HT-29 (cell line): Measurements from ENCODE around the gene TMEM175. TPM values are rescaled to one million over a fixed set of nuclear protein-coding genes. Genes with fewer than 3 reads are reported as not detected.
"Not testable (repeated sequence)": the region's sequence is repeated elsewhere in the genome, so short reads cannot be mapped to it uniquely, and the experiment has no call there.

Source experiments
- DNase-seq: peaks from one replicate; pipeline ENCODE4 v3.0.0-alpha.2; 2015; ENCODE audit warnings: low spot score
- total RNA-seq: library from RNA; depleted of rRNA; stranded (reverse); fragments of >200 nt; shearing (Covaris generic); gene quantifications from 2 replicates; pipeline ENCODE4 v1.2.3, GENCODE V29; 2014

Gene TMEM175
- total RNA-seq, 1 experiment from 2014 or later = 13.7 TPM

GRCh38 chr4:915595-915994, 16.7 kb upstream of the TMEM175 start:
- no peak for DNase-seq

DNA sequence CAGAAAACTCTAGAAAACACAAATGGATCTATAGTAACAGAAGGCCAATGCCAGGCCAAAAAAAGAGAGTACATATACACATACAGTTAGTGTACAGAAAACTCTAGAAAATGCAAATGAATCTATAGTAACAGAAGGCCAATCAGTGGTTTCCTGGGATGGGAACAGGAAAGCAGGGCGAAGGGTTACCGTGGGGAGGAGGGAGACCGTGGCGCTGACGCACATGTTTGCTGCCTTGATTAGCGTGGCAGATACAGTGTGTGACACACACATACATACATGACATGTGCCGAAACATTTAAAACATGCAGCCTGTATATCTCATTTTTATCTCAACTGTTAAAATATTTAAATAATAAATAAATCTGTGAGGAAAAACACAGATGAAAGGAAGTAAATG, 14.8 kb upstream of the TMEM175 start:
- DNase-seq = no peak

GRCh38 chr4:917992-918391, 14.3 kb upstream of the TMEM175 start:
- DNase-seq = no peak

DNA sequence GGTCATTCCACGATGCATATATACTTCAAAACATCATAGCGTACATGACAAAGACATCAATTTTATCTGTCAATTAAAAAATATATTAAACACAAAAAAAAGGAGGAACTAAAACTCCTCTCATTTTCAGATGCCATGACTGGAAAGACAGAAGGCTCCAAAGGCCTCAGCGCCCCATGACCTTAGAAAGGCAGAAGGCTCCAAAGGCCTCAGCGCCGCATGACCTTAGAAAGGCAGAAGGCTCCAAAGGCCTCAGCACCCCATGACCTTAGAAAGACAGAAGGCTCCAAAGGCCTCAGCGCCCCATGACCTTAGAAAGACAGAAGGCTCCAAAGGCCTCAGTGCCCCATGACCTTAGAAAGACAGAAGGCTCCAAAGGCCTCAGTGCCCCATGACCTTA, 13.7 kb upstream of the TMEM175 start:
- not testable (repeated sequence) for DNase-seq

DNA sequence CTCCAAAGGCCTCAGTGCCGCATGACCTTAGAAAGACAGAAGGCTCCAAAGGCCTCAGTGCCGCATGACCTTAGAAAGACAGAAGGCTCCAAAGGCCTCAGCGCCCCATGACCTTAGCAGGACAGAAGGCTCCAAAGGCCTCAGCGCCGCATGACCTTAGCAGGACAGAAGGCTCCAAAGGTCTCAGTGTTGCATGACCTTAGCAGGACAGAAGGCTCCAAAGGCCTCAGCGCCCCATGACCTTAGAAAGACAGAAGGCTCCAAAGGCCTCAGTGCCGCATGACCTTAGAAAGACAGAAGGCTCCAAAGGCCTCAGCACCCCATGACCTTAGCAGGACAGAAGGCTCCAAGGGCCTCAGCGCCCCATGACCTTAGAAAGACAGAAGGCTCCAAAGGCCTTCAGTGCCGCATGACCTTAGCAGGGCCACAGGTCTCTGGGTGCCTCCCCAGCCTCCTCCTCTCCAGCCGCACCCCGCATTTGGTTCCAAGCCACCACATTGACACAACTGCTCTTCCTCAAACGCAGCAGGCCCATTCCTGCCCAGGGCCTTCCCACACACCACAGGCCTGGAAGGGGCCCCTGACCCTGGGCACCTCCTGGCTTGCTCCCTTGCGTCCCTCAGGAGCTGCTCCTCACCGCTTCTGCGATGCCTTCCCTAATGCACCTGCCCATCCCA, 13.1 kb upstream of the TMEM175 start:
- not testable (repeated sequence) for DNase-seq

GRCh38 chr4:921830-922331, 10.4 kb upstream of the TMEM175 start:
- no peak for DNase-seq

DNA sequence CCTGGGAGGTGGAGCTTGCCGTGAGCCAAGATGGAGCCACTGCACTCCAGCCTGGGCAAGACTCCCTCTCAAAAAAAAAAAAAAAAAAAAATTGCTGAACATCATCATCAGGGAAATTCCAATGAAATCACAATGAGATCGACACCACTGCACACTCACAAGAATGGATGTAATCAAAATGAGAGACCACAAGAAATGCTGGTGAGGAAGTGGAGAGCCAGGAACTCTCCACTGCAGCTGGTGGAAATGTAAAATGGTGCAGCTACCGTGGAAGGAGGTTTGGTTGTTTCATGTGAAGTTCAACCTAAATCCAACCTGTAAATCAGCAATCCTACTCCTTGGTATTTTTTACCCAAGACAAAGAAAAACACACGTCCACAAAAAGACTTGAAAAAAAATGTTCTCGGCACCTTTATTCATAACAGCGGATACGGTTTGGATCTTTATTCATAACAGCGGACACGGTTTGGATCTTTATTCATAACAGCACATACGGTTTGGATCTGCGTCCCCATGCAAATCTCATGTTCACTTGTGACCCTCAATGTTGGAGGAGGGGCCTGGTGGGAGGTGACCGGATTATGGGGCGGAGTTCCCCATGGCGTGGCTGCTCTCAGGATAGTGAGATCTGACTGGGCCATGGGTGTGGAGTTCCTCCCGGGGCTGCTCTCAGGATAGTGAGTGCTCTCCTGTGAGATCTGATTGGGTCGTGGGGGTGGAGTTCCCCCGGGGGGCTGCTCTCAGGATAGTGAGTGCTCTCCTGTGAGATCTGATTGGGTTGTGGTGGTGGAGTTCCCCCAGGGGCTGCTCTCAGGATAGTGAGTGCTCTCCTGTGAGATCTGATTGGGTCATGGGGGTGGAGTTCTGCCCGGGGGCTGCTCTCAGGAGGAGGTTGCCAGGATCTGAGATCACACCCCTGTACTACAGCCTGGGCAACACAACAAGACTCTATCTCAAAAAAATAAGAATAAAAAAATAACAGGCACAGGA, 7.9 kb upstream of the TMEM175 start:
- no peak for DNase-seq

GRCh38 chr4:925171-925570, 7.1 kb upstream of the TMEM175 start:
- no peak for DNase-seq

DNA sequence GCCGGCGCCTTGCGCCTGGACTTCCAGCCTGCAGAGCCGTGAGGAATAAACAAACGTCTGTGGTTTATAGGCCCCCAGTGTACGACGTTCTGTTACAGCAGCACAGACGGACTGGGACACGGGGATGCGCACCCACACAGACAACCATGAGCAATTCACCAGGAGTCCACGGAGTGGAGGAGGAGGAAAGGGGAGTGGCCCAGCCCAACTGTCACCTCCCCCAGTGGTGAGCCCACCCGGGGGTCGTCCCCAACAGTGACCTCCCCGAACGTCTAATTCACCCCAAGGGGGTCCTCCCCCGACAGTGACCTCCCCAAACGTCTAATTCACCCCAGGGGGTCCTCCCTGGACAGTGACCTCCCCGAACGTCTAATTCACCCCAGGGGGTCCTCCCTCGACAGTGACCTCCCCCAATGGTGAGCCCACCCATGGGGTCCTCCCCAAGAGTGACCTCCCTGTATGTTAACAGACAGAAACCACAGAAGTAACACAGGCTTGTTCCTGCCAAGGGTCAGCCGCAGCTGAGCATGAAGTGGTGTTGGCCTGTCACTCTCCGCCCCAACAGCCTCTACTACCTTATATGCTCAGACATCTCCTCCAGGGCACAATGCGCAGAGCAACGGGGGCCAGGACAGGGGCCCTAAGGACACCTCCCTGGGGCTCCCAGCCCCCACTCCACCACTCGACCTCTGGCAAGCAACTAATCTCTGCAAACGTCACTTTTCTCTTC, 6.3 kb upstream of the TMEM175 start:
- DNase-seq = no peak

GRCh38 chr4:926538-926937, 5.7 kb upstream of the TMEM175 start:
- DNase-seq = peak; percentile 61

DNA sequence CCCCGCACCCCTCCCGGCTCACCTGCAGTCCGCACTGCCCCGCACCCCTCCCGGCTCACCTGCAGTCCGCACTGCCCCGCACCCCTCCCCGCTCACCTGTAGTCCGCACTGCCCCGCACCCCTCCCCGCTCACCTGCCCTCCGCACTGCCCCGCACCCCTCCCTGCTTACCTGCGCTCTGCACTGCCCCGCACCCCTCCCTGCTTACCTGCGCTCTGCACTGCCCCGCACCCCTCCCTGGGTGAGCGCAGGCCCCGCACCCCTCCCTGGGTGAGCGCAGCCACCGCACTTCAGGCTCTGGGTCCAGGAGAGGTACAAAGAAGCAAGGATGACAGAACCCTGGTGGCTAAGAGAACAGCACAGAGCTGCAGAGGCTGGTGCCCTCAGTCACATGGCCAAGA, 4.7 kb upstream of the TMEM175 start:
- DNase-seq = not testable (repeated sequence)

- DNase-seq = no peak
Measured at GRCh38 chr4:929096-929765, 3.0 kb upstream of the TMEM175 start.

GRCh38 chr4:930028-930551, 2.2 kb upstream of the TMEM175 start:
- peak; percentile 10 for DNase-seq

DNA sequence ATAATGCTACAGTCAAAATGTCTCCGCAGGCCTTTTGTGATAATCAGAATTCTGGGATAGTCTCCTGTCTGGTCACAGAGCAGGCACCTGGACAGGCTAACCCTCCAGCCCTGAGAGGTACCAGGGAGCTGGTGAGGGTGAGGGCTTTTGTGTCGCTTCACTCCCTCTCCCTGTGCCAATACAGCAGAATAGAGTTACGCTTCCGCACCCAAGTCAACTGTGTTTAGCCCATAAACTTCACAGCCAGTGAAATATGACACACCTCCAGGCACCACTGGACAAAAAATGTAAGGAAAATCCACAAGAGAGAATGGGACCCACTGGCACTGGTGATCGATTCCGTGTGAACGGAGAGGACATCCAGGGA, 1.4 kb upstream of the TMEM175 start:
- DNase-seq = no peak

DNA sequence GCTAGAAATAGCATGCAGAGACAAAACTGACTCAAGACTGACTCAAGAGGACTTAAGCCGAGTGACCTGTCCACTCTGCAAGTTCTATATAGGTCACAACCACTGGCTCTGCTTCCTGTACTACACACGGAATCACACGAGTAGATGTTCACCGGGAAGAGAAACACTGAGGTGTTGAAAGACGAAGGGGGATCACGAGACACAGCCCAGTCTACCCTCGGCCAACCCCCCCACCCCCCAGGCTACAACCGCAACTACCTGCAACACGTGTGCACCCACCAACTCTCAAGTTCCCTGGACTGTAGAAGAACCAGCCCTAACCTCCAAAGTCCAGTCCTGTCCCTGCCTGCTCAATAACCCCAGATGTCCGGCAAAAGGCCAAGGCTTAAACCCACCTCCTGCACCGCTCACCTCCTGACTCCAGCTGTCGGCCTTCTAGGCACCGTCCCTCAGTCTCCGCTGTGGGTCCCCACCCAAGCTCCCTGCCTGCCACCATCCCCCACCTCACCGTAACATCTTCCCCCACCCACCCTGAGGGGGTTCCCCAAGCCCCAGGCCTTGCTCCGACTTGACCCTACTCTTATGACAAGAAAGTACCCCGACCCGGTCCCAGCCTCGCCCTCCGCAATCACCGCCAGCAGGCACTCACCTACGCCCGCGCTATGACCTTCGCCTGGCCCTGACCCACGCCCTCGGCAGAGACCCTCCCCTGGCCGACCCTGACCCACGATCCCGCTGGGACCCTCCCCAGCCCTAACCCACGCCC, 883 bp upstream of the TMEM175 start:
- DNase-seq = peak; percentile 30

- DNase-seq = peak; percentile 28
Measured at GRCh38 chr4:932713-933070, 432 bp downstream of the TMEM175 start.

DNA sequence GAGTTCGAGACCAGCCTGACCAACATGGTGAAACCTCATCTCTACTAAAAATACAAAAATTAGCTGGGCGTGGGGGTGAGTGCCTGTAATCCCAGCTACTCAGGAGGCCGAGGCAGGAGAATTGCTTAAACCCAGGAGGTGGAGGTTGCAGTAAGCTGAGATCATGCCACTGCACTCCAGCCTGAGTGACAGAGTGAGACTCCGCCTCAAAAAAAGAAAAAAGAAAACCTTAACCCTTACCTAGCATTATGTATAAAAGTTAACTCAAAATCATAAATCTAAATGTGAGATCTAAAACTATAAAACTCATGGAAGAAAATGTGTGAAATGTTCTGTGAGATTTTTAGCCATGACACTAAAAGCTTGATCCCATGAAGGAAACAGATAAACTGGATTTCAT, 7.2 kb downstream of the TMEM175 start:
- not testable (repeated sequence) for DNase-seq

GRCh38 chr4:945274-946102, 13.2 kb downstream of the TMEM175 start:
- DNase-seq = no peak

DNA sequence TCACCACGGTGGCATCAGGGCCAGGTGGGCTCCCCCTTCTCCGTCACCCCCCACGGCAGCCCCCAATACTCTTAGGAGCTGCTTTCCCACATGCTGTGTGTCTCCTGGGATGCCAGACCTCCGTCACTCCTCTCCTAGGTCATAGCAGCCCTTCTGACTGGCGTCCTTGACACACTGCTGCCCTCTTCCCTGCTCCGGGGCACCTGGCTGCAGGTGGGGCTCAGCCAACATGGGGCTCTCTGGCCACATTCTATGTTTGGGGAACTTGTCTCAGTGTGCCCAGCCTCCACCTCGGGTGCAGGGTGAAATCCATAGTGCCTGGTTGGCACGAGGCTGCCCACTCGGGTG, 13.8 kb downstream of the TMEM175 start:
- DNase-seq = no peak
